Measurements from ENCODE around the gene SLC39A11.

- TF ChIP-seq CTCF (IDR thresholded peaks at IDR 0.05; ENCODE audit: low read depth, low read length) (no peak), EZH2phosphoT487 (IDR thresholded peaks at IDR 0.05; ENCODE audit: low read depth) (no peak)
These were observed 356.9 kb downstream of the SLC39A11 start for GRCh38 chr17:72735592-72735991.

Data from OCI-LY3 (cell line).